ENCODE results near the gene GPR142.

GRCh38 chr17:74356646-74357465 is 10.4 kb upstream of the GPR142 start:
- no peak for TF ChIP-seq FOSL1 (IDR thresholded peaks at IDR 0.05; ENCODE audit: insufficient read depth, low read depth, low read length)
- no peak for TF ChIP-seq RFX5 (IDR thresholded peaks at IDR 0.05; ENCODE audit: borderline replicate concordance, low read depth, low read length)
- TF ChIP-seq EGR1 (IDR thresholded peaks at IDR 0.05; ENCODE audit: borderline replicate concordance, low read depth, low read length), result no peak
- no peak for TF ChIP-seq TAF1 (IDR thresholded peaks at IDR 0.05; ENCODE audit: low read depth, low read length)
- TF ChIP-seq SUZ12 (IDR thresholded peaks at IDR 0.05; ENCODE audit: low read length), result no peak
- no peak for TF ChIP-seq CTCF (IDR thresholded peaks at IDR 0.05; ENCODE audit: control extremely low read depth in 1 of 3, insufficient read depth in 1 of 3, low read depth in 1 of 3, low read length in 3 of 3)
- no peak for TF ChIP-seq POLR2AphosphoS5 (IDR thresholded peaks at IDR 0.05; ENCODE audit: low read depth, low read length)

All from H1 (cell line).